Neuron (in vitro differentiated cells): ENCODE data around the gene PLA2G6.

Source experiments
- H2AFZ ChIP-seq: one replicate; pipeline ENCODE4 v1.6.1; 2013; ENCODE audit warnings: low read depth, mild to moderate bottlenecking, inconsistent platforms, low read length, moderate library complexity
- H3K27me3 ChIP-seq: one replicate; pipeline ENCODE4 v1.6.1; 2013; ENCODE audit warnings: low read length; ENCODE audit not compliant: insufficient read depth
- H3K36me3 ChIP-seq: one replicate; pipeline ENCODE4 v1.6.1; 2013; ENCODE audit warnings: low read length; ENCODE audit not compliant: insufficient read depth
- H3K4me1 ChIP-seq: one replicate; pipeline ENCODE4 v1.6.1; 2013; ENCODE audit warnings: low read length; ENCODE audit not compliant: insufficient read depth
- H3K4me3 ChIP-seq: 2 replicates; pipeline ENCODE4 v1.5.1; 2013; ENCODE audit warnings: mild to moderate bottlenecking, low read length, moderate library complexity
- H3K9me3 ChIP-seq: one replicate; pipeline ENCODE4 v1.6.1; 2013; ENCODE audit warnings: low read length

PLA2G6 gene

GRCh38 chr22:38181453-38182200 is at the start of gene PLA2G6:
Gene PLA2G6, minus strand, starts transcription at chr22:38181830. Its CDS starts 12,404 bp downstream, at chr22:38169426.
- no peaks in the 10 kb centered on the region for H3K27me3 ChIP-seq
- no peaks in the 10 kb centered on the region for H3K9me3 ChIP-seq
- H3K36me3 ChIP-seq = no peaks in the 10 kb centered on the region
- no peak within 1 kb of the TSS for H2AFZ ChIP-seq
- H3K4me3 ChIP-seq = peak within 1 kb of the TSS; percentile 77
- peaks cover 27% of the 10 kb centered on the region for H3K4me1 ChIP-seq

GRCh38 chr22:38230916-38231315 is 49.3 kb upstream of the PLA2G6 start:
- H3K36me3 ChIP-seq = peaks cover 61% of the 10 kb centered on the region
- H3K4me1 ChIP-seq = peaks cover 12% of the 10 kb centered on the region

GRCh38 chr22:38230108-38230825 is 48.6 kb upstream of the PLA2G6 start:
- H3K4me1 ChIP-seq = peaks cover 12% of the 10 kb centered on the region
- no peaks in the 10 kb centered on the region for H3K9me3 ChIP-seq
- no peak overlapping the region for H2AFZ ChIP-seq
- H3K36me3 ChIP-seq = peaks cover 57% of the 10 kb centered on the region
- H3K27me3 ChIP-seq = no peaks in the 10 kb centered on the region
- H3K4me3 ChIP-seq = no peak overlapping the region

More at GRCh38 chr22:38230916-38231315, 49.3 kb upstream of the PLA2G6 start:
- H3K4me3 ChIP-seq = no peak overlapping the region
- H2AFZ ChIP-seq = no peak overlapping the region
- no peaks in the 10 kb centered on the region for H3K27me3 ChIP-seq
- no peaks in the 10 kb centered on the region for H3K9me3 ChIP-seq

- no peak overlapping the region for H2AFZ ChIP-seq
- H3K36me3 ChIP-seq = peaks cover 59% of the 10 kb centered on the region
- H3K27me3 ChIP-seq = no peaks in the 10 kb centered on the region
- no peak overlapping the region for H3K4me3 ChIP-seq
- peaks cover 12% of the 10 kb centered on the region for H3K4me1 ChIP-seq
- no peaks in the 10 kb centered on the region for H3K9me3 ChIP-seq
These were observed 47.5 kb upstream of the PLA2G6 start for GRCh38 chr22:38228873-38229740.

- H3K4me3 ChIP-seq = no peak overlapping the region
- no peaks in the 10 kb centered on the region for H3K9me3 ChIP-seq
- H2AFZ ChIP-seq = no peak overlapping the region
- peaks cover 55% of the 10 kb centered on the region for H3K36me3 ChIP-seq
- no peaks in the 10 kb centered on the region for H3K27me3 ChIP-seq
- peaks cover 12% of the 10 kb centered on the region for H3K4me1 ChIP-seq
These were observed 46.8 kb upstream of the PLA2G6 start for GRCh38 chr22:38228326-38228872.

- no peaks in the 10 kb centered on the region for H3K27me3 ChIP-seq
- H2AFZ ChIP-seq = no peak overlapping the region
- H3K4me3 ChIP-seq = no peak overlapping the region
- peaks cover 12% of the 10 kb centered on the region for H3K4me1 ChIP-seq
- H3K9me3 ChIP-seq = no peaks in the 10 kb centered on the region
- peaks cover 55% of the 10 kb centered on the region for H3K36me3 ChIP-seq
These were observed 45.4 kb upstream of the PLA2G6 start for GRCh38 chr22:38226853-38227649.

- Histone ChIP-seq H3K36me3 (peaks cover 43% of the 10 kb centered on the region), H3K27me3 (no peaks in the 10 kb centered on the region), H3K4me3 (no peak overlapping the region)
These were observed 41.8 kb upstream of the PLA2G6 start for GRCh38 chr22:38223289-38223960.

GRCh38 chr22:38222797-38223119 is 41.1 kb upstream of the PLA2G6 start:
- Histone ChIP-seq H3K27me3 (no peaks in the 10 kb centered on the region), H2AFZ (no peak overlapping the region), H3K9me3 (no peaks in the 10 kb centered on the region), H3K4me1 (peaks cover 10% of the 10 kb centered on the region), H3K36me3 (peaks cover 37% of the 10 kb centered on the region), H3K4me3 (no peak overlapping the region)

More at GRCh38 chr22:38223289-38223960, 41.8 kb upstream of the PLA2G6 start:
- H3K9me3 ChIP-seq = no peaks in the 10 kb centered on the region
- H2AFZ ChIP-seq = no peak overlapping the region
- peaks cover 11% of the 10 kb centered on the region for H3K4me1 ChIP-seq

- H2AFZ ChIP-seq = no peak overlapping the region
- no peaks in the 10 kb centered on the region for H3K9me3 ChIP-seq
- peaks cover 10% of the 10 kb centered on the region for H3K4me1 ChIP-seq
- H3K36me3 ChIP-seq = peaks cover 37% of the 10 kb centered on the region
- H3K27me3 ChIP-seq = no peaks in the 10 kb centered on the region
- H3K4me3 ChIP-seq = no peak overlapping the region
These were observed 40.5 kb upstream of the PLA2G6 start for GRCh38 chr22:38221908-38222796.

GRCh38 chr22:38221407-38221806 is 39.8 kb upstream of the PLA2G6 start:
- peaks cover 30% of the 10 kb centered on the region for H3K36me3 ChIP-seq
- H3K4me3 ChIP-seq = no peak overlapping the region
- no peaks in the 10 kb centered on the region for H3K9me3 ChIP-seq
- H3K27me3 ChIP-seq = no peaks in the 10 kb centered on the region
- no peak overlapping the region for H2AFZ ChIP-seq
- peaks cover 10% of the 10 kb centered on the region for H3K4me1 ChIP-seq

- H3K4me1 ChIP-seq = peaks cover 10% of the 10 kb centered on the region
- H3K27me3 ChIP-seq = no peaks in the 10 kb centered on the region
- H3K4me3 ChIP-seq = no peak overlapping the region
- H2AFZ ChIP-seq = no peak overlapping the region
- H3K9me3 ChIP-seq = no peaks in the 10 kb centered on the region
- H3K36me3 ChIP-seq = peaks cover 28% of the 10 kb centered on the region
These were observed 39.2 kb upstream of the PLA2G6 start for GRCh38 chr22:38220653-38221386.
